Effector memory CD8-positive, alpha-beta T cell (primary cell): Measurements from ENCODE around the gene EXTL2.
"Not testable (repeated sequence)": the region's sequence is repeated elsewhere in the genome, so short reads cannot be mapped to it uniquely, and the experiment has no call there.

Experiments used
- ATAC-seq: fragments of 150-1000 bp; cut with Tn5 transposase; replicated peaks from 2 replicates; pipeline ENCODE4 v1.10.0; 2021; ENCODE audit warnings: mild to moderate bottlenecking, moderate library complexity
- DNase-seq, 3 experiments: peaks; one replicate each; pipeline ENCODE4 v3.0.0; 2021
- H3K27ac Mint-ChIP-seq, 2 donors: one replicate each; pipeline ENCODE4 v1.8.0; 2022; ENCODE audit warnings: mild to moderate bottlenecking in 2 of 2, mixed read lengths in 2 of 2, moderate library complexity in 2 of 2
- H3K27me3 Mint-ChIP-seq, 2 donors: one replicate each; pipeline ENCODE4 v1.8.0; 2022; ENCODE audit warnings: mixed read lengths in 2 of 2
- H3K36me3 Mint-ChIP-seq: one replicate; pipeline ENCODE4 v1.8.0; 2022; ENCODE audit warnings: mild to moderate bottlenecking, moderate library complexity, mixed read lengths; ENCODE audit not compliant: insufficient read depth
- H3K4me1 Mint-ChIP-seq, 2 donors: one replicate each; pipeline ENCODE4 v1.8.0; 2022; ENCODE audit warnings: low read depth in 2 of 2, mixed read lengths in 2 of 2
- H3K4me3 Mint-ChIP-seq, 2 donors: one replicate each; pipeline ENCODE4 v1.8.0; 2022; ENCODE audit warnings: mild to moderate bottlenecking in 2 of 2, mixed read lengths in 2 of 2, moderate library complexity in 2 of 2
- H3K9me3 Mint-ChIP-seq, 2 donors: one replicate each; pipeline ENCODE4 v1.8.0; 2022; ENCODE audit warnings: mixed read lengths in 2 of 2
- total RNA-seq, 9 experiments: gene quantifications; one replicate each; lab custom pipeline; 2026; lab: John Stamatoyannopoulos, UW

The EXTL2 gene
- 4.0 to 12.8 (median 7.4) reads per million in 9 experiments for total RNA-seq

GRCh38 chr1:100894603-100895539 lies at the start of gene EXTL2:
Gene EXTL2 (minus strand): TSS chr1:100894842. CDS start chr1:100888757, 6,085 bp downstream.
- Mint-ChIP-seq H3K9me3 (no peaks in the 10 kb centered on the region), H3K36me3 (peaks cover 39% of the 10 kb centered on the region), H3K4me3 (peak within 1 kb of the TSS; percentile 99), H3K27ac (peak within 1 kb of the TSS; percentile 100), H3K27me3 (no peaks in the 10 kb centered on the region), H3K4me1 (peaks cover 22 to 40% of the 10 kb centered on the region in 2 donors)
- ATAC-seq, result peak; percentile 11
- DNase-seq, result peak; percentile 39 to 53 (median 47)

GRCh38 chr1:100943533-100943932 lies 48.9 kb upstream of the EXTL2 start:
- Mint-ChIP-seq H3K4me3 (peak overlapping the region in 1 of 2 donors; percentile 40), H3K27ac (peak overlapping the region in 1 of 2 donors; percentile 90), H3K36me3 (peaks cover 22% of the 10 kb centered on the region), H3K9me3 (peaks cover 9 to 16% of the 10 kb centered on the region in 2 donors), H3K27me3 (no peaks in the 10 kb centered on the region), H3K4me1 (peaks cover 28 to 43% of the 10 kb centered on the region in 2 donors)
- no peak for ATAC-seq
- no peak for DNase-seq

- Mint-ChIP-seq H3K4me1 (peaks cover 23 to 38% of the 10 kb centered on the region in 2 donors), H3K4me3 (peak overlapping the region in 1 of 2 donors; percentile 34), H3K27ac (peak overlapping the region; percentile 66 to 90), H3K27me3 (no peaks in the 10 kb centered on the region), H3K9me3 (peaks cover 7 to 8% of the 10 kb centered on the region in 2 donors), H3K36me3 (peaks cover 23% of the 10 kb centered on the region)
- ATAC-seq, result no peak
- no peak for DNase-seq
Measured at GRCh38 chr1:100942304-100943046, 47.8 kb upstream of the EXTL2 start.

- Mint-ChIP-seq H3K4me1 (peaks cover 19 to 38% of the 10 kb centered on the region in 2 donors), H3K27me3 (no peaks in the 10 kb centered on the region), H3K27ac (peak overlapping the region; percentile 66 to 90), H3K4me3 (peak overlapping the region in 1 of 2 donors; percentile 34), H3K36me3 (peaks cover 18% of the 10 kb centered on the region), H3K9me3 (peaks cover under 1 to 6% of the 10 kb centered on the region in 2 donors)
- no peak for ATAC-seq
- DNase-seq, result no peak
Measured at GRCh38 chr1:100941580-100942216, 47.1 kb upstream of the EXTL2 start.

DNA sequence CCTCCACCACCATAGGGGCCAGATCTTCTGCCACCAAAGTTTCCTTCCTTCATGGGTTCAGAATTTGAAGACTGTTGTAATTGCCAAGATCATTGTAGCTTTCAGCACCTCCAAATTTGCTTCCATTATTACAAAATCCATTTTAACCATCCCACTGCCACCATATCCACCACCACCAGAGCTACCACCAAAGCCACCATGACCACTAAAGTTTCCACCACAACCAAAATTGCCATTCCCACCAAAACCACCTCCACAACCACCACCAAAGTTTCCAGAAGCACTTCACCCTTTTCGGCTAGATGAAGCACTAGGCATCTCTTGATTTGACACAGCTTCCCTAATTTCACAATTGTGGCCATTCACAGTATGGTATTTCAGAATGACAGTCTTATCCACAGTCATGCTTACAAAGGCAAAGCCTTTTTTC lies 46.5 kb upstream of the EXTL2 start:
- no peak for DNase-seq
- H3K27ac Mint-ChIP-seq, result peak overlapping the region; percentile 5 to 39
- peaks cover 18% of the 10 kb centered on the region for H3K36me3 Mint-ChIP-seq
- H3K4me3 Mint-ChIP-seq, result peak overlapping the region in 1 of 2 donors; percentile 34
- H3K9me3 Mint-ChIP-seq, result peaks cover 0 to 6% of the 10 kb centered on the region in 2 donors
- ATAC-seq, result no peak
- peaks cover 22 to 44% of the 10 kb centered on the region in 2 donors for H3K4me1 Mint-ChIP-seq
- no peaks in the 10 kb centered on the region for H3K27me3 Mint-ChIP-seq

DNA sequence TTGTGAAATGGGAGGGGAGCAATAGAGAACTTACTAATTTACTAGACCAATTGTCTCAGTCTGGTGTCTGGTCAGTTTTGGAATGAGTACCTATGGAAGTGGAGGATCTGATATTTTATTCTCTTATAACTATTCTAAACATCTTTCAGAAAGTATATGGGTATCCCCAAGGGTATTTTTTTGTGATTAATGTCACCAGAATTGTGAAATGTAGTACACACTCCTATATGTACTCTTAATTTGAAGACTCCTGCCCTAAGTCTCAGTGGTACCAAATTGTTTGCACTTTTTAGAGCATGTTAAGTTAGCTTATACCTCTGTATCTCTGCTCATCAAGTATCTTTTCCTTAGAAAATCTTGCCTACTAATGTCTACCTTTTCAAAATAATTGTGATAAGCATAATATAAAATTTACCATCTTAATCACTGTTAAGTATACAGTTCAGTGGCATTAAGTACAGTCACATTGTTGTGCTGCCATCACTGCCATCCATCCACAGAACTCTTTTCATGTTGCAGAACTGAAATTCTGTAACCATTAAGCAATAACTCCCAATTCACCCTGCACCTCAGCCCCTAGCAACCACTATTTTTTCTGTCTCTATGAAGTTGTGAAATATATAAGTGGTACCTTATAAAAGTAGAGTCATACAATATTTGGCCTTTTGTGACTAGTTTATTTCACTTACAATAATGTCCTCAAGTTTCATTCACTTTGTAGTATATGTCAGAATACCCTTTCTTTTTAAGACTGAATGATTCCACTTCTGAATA lies 41.7 kb upstream of the EXTL2 start:
- ATAC-seq (no peak), DNase-seq (no peak)
- Mint-ChIP-seq H3K4me3 (peak overlapping the region in 1 of 2 donors; percentile 38), H3K36me3 (peaks cover 23% of the 10 kb centered on the region), H3K27ac (peak overlapping the region in 1 of 2 donors; percentile 50), H3K4me1 (peaks cover 19 to 57% of the 10 kb centered on the region in 2 donors), H3K27me3 (no peaks in the 10 kb centered on the region), H3K9me3 (peaks cover 0 to 3% of the 10 kb centered on the region in 2 donors)

- ATAC-seq, H3K4me3 Mint-ChIP-seq, DNase-seq, H3K27me3 Mint-ChIP-seq, H3K9me3 Mint-ChIP-seq: not testable (repeated sequence)
- Mint-ChIP-seq H3K36me3 (peaks cover 19% of the 10 kb centered on the region), H3K4me1 (peaks cover 16 to 61% of the 10 kb centered on the region in 2 donors), H3K27ac (peak overlapping the region; percentile 80 to 81)
Measured at GRCh38 chr1:100933555-100933954, 38.9 kb upstream of the EXTL2 start.

DNA sequence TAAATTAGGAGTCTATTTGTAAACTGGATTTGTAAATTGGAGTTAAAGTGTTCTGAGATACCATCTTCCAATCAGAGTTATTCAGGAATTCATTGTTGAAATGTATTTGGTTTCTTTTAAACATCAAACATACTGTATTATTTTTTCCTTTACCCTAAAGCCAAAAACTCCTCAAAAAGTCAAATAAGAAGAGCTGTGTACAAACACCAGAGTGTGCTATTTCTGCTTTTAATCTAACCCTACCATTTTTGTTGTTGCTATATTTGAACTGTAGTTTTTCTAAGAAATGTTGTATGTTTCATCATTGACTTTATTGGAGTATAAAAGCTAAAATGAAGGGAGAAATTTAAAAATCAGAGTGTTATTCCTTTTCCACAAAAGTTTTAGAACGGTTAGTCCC lies 37.1 kb upstream of the EXTL2 start:
- ATAC-seq, result no peak
- H3K27ac Mint-ChIP-seq, result peak overlapping the region; percentile 77 to 89
- H3K4me1 Mint-ChIP-seq, result peaks cover 16 to 55% of the 10 kb centered on the region in 2 donors
- DNase-seq, result no peak
- no peaks in the 10 kb centered on the region for H3K9me3 Mint-ChIP-seq
- H3K27me3 Mint-ChIP-seq, result no peaks in the 10 kb centered on the region
- H3K36me3 Mint-ChIP-seq, result peaks cover 15% of the 10 kb centered on the region
- H3K4me3 Mint-ChIP-seq, result peak overlapping the region; percentile 13 to 37

GRCh38 chr1:100930494-100930893 lies 35.9 kb upstream of the EXTL2 start:
- H3K4me3 Mint-ChIP-seq, result peak overlapping the region; percentile 22 to 37
- H3K9me3 Mint-ChIP-seq, result no peaks in the 10 kb centered on the region
- no peak for DNase-seq
- peak; percentile 6 for ATAC-seq
- H3K4me1 Mint-ChIP-seq, result peaks cover 18 to 55% of the 10 kb centered on the region in 2 donors
- peaks cover 15% of the 10 kb centered on the region for H3K36me3 Mint-ChIP-seq
- peak overlapping the region; percentile 77 to 89 for H3K27ac Mint-ChIP-seq
- H3K27me3 Mint-ChIP-seq, result no peaks in the 10 kb centered on the region

GRCh38 chr1:100928128-100928527 lies 33.5 kb upstream of the EXTL2 start:
- H3K9me3 Mint-ChIP-seq, result no peaks in the 10 kb centered on the region
- no peak for DNase-seq
- H3K36me3 Mint-ChIP-seq, result peaks cover 10% of the 10 kb centered on the region
- no peaks in the 10 kb centered on the region for H3K27me3 Mint-ChIP-seq
- H3K4me3 Mint-ChIP-seq, result no peak overlapping the region
- H3K27ac Mint-ChIP-seq, result no peak overlapping the region
- no peak for ATAC-seq
- peaks cover 24 to 54% of the 10 kb centered on the region in 2 donors for H3K4me1 Mint-ChIP-seq

DNA sequence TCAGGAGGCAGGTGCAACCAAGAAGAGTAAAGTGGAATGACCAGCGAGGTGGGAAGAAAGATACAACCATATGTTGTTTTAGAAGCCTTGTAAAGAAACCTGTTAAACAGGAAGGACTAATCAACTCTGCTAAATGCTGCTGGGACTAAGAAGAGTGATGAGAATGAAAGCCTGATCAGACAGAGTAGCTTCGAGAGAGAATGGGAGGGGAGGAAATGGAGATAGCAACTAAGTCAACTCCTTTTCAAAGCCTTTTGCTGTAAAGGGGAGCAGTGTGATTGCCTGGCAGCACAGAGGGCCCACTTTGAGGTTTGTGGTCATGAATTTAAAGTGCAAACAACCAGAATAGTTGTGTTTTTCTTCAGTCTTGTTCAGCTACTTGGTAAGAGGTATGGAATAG lies 32.6 kb upstream of the EXTL2 start:
- Mint-ChIP-seq H3K9me3 (no peaks in the 10 kb centered on the region), H3K27ac (no peak overlapping the region), H3K4me1 (peaks cover 24 to 47% of the 10 kb centered on the region in 2 donors), H3K4me3 (no peak overlapping the region), H3K36me3 (peaks cover 10% of the 10 kb centered on the region), H3K27me3 (no peaks in the 10 kb centered on the region)
- DNase-seq (peak; percentile 24 to 47 (median 30)), ATAC-seq (peak; percentile 87)

DNA sequence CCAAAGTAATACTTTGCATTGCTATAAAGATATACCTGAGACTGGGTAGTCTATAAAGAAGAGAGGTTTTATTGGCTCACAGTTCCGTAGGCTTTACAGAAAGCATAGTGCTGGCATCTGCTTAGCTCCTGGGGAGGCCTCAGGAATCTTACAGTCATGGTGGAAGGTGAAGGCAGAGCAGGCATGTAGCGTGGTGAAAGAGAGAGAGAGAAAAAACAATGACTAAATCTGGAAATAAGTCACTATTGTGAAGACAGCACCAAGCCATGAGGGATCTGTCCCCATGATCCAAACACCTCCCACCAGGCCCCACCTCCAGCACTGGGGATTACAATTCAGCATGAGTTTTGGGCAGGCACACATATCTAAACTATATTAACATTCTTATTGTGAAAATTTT lies 31.6 kb upstream of the EXTL2 start:
- no peak for ATAC-seq
- Mint-ChIP-seq H3K9me3 (no peaks in the 10 kb centered on the region), H3K36me3 (peaks cover 10% of the 10 kb centered on the region), H3K4me1 (peaks cover 18 to 40% of the 10 kb centered on the region in 2 donors), H3K27me3 (no peaks in the 10 kb centered on the region), H3K4me3 (no peak overlapping the region), H3K27ac (no peak overlapping the region)
- DNase-seq, result no peak
